Tibial nerve (tissue), 4 donors: ENCODE data around the gene C6orf89. TPM values are rescaled to one million over a fixed set of nuclear protein-coding genes. Genes with fewer than 3 reads are reported as not detected.

ENCODE experiments used
- DNase-seq, 2 donors: peaks; one replicate each; pipeline ENCODE4 v3.0.0-alpha.2; 2019; ENCODE audit warnings: low spot score in 2 of 2
- H3K27ac ChIP-seq, 4 donors: fragments of 200-600 bp; sonication (generic) in 3 of 4; one replicate each; pipeline ENCODE4 v1.5.1; 2017 to 2019; ENCODE audit warnings: mild to moderate bottlenecking in 1 of 4
- H3K27me3 ChIP-seq, 2 donors: fragments of 200-600 bp; sonication (generic) in 1 of 2; one replicate each; pipeline versions ENCODE4 v1.5.1 to v1.6.0; 2017 to 2019
- H3K36me3 ChIP-seq, 3 donors: fragments of 200-600 bp; sonication (generic); one replicate each; pipeline ENCODE4 v1.5.1; 2018 to 2019
- H3K4me1 ChIP-seq, 4 donors: fragments of 200-600 bp; sonication (generic) in 3 of 4; one replicate each; pipeline ENCODE4 v1.5.1; 2017 to 2019
- H3K4me3 ChIP-seq, 4 donors: fragments of 200-600 bp; sonication (generic) in 3 of 4; one replicate each; pipeline ENCODE4 v1.5.1; 2017 to 2019; ENCODE audit warnings: mild to moderate bottlenecking in 1 of 4, moderate library complexity in 1 of 4
- H3K9me3 ChIP-seq, 4 donors: fragments of 200-600 bp; sonication (generic) in 3 of 4; one replicate each; pipeline ENCODE4 v1.5.1; 2017 to 2019
- EP300 ChIP-seq, 2 donors: sonication (generic); formaldehyde crosslinking; IDR thresholded peaks; one replicate each; pipeline ENCODE4 v1.6.1; 2017; ENCODE audit warnings: antibody characterized with exemption in 2 of 2, mild to moderate bottlenecking in 1 of 2
- POLR2A ChIP-seq, 2 donors: fragments of 450-650 bp; IDR thresholded peaks; one replicate each; pipeline ENCODE4 v1.6.1; 2017; ENCODE audit warnings: antibody characterized with exemption in 2 of 2, mild to moderate bottlenecking in 2 of 2, moderate library complexity in 2 of 2
- WGBS, 2 donors: methylation state at CpG; one replicate each; pipeline ENCODE4 v1.1.5; 2018; 5-methylcytosine and 5-hydroxymethylcytosine counted together
- total RNA-seq, 4 donors: library from RNA; depleted of rRNA; stranded (reverse); fragments of >200 nt; gene quantifications; one replicate each; pipeline ENCODE4 v1.1.0, GENCODE V29; 2016
- TF ChIP-seq, protein P1 (sequence below), 5 experiments: fragments of 200-600 bp in 3 of 5; fragments of 450-650 bp in 2 of 5; sonication (generic) in 3 of 5; IDR thresholded peaks; one replicate each; pipeline ENCODE4 v1.5.1; 2016 to 2019; ENCODE audit warnings: antibody characterized with exemption in 5 of 5, mild to moderate bottlenecking in 3 of 5, moderate library complexity in 2 of 5

Gene C6orf89
- total RNA-seq, 4 donors from 2014 or later, result 41.1 to 57.9 (median 52.3) TPM

DNA sequence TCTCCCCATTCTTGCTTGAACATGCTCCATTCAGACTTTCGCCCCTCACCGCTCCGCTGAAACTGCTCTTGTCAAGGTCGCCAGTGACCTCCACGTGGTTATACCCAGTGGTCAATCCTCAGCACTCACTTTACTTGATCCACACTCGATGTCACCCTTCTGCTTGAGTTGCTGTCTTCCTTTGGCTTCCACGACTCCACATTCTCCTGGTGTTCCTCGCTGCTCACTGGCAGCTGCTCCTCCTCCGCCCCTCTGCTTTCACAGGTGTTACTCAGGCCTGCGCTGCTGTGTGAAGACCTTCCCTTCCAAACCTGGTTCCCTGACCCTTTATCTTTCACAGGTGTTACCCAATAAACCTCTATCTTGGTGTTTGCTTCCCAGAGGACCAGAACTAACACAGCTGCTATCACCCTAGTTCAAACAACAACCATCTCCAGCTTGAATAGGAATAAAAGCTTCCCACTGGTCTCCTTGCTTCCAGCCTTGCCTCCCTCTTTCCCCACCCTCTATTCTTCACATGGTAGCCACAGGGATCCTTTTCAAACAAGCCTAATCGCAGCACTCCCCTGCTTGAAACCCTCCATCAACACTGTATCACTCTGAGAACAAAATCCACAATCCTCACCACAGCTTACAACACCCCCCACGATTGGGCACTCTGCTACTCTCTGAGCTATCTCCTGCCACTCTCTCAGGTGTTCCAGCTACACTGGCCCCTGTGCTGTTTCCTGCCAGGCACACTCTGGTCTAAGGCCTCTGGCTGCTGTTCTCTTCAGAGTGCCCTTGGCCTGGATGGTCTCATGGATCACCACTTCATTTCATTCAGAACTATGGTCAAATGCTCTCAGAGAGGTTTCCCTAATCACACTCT lies 21.8 kb upstream of the C6orf89 start:
- H3K36me3 ChIP-seq, result peaks cover 0 to 62% (median 0%) of the 10 kb centered on the region in 3 donors
- H3K27me3 ChIP-seq, result no peaks in the 10 kb centered on the region
- no peak overlapping the region for H3K27ac ChIP-seq
- no peaks in the 10 kb centered on the region for H3K9me3 ChIP-seq
- DNase-seq, result no peak
- no peak overlapping the region for H3K4me3 ChIP-seq
- H3K4me1 ChIP-seq, result peaks cover 0 to 4% (median 0%) of the 10 kb centered on the region in 4 donors
- no peak for TF ChIP-seq EP300 (IDR thresholded peaks at IDR 0.05)
- TF ChIP-seq POLR2A (IDR thresholded peaks at IDR 0.05), result no peak
- TF ChIP-seq, protein P1, sequence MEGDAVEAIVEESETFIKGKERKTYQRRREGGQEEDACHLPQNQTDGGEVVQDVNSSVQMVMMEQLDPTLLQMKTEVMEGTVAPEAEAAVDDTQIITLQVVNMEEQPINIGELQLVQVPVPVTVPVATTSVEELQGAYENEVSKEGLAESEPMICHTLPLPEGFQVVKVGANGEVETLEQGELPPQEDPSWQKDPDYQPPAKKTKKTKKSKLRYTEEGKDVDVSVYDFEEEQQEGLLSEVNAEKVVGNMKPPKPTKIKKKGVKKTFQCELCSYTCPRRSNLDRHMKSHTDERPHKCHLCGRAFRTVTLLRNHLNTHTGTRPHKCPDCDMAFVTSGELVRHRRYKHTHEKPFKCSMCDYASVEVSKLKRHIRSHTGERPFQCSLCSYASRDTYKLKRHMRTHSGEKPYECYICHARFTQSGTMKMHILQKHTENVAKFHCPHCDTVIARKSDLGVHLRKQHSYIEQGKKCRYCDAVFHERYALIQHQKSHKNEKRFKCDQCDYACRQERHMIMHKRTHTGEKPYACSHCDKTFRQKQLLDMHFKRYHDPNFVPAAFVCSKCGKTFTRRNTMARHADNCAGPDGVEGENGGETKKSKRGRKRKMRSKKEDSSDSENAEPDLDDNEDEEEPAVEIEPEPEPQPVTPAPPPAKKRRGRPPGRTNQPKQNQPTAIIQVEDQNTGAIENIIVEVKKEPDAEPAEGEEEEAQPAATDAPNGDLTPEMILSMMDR (IDR thresholded peaks at IDR 0.05), result no peak
- 82 to 84% methylated on average over 12 of the region's 12 CpGs for WGBS, 2 donors

DNA sequence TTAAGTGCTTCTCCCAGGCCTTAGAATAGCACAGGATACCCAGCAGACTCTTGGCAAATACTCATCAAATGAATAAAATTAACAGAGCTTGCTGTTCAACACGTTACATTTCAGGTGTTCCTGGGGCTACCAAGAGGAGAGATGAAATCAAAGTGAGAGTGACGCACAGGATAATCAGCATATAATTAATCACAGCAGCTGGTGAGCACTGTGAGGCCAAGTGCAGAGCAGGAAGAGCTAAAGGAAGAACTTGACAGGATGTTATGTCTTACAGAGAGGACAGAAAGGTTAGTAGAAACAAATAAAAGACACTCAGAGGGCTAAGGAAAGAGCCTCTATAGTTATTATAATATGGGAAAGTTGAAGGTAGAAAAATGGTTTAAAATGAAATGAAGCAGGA lies 19.9 kb upstream of the C6orf89 start:
- H3K27me3 ChIP-seq, result no peaks in the 10 kb centered on the region
- TF ChIP-seq POLR2A (IDR thresholded peaks at IDR 0.05), result no peak
- no peak for TF ChIP-seq EP300 (IDR thresholded peaks at IDR 0.05)
- TF ChIP-seq, protein P1 (IDR thresholded peaks at IDR 0.05), result no peak
- H3K27ac ChIP-seq, result no peak overlapping the region
- 74 to 83% methylated on average over 2 of the region's 2 CpGs for WGBS, 2 donors
- H3K4me3 ChIP-seq, result no peak overlapping the region
- H3K4me1 ChIP-seq, result peaks cover 0 to 4% (median 0%) of the 10 kb centered on the region in 4 donors
- H3K9me3 ChIP-seq, result no peaks in the 10 kb centered on the region
- DNase-seq, result no peak
- peaks cover 0 to 75% (median 0%) of the 10 kb centered on the region in 3 donors for H3K36me3 ChIP-seq

DNA sequence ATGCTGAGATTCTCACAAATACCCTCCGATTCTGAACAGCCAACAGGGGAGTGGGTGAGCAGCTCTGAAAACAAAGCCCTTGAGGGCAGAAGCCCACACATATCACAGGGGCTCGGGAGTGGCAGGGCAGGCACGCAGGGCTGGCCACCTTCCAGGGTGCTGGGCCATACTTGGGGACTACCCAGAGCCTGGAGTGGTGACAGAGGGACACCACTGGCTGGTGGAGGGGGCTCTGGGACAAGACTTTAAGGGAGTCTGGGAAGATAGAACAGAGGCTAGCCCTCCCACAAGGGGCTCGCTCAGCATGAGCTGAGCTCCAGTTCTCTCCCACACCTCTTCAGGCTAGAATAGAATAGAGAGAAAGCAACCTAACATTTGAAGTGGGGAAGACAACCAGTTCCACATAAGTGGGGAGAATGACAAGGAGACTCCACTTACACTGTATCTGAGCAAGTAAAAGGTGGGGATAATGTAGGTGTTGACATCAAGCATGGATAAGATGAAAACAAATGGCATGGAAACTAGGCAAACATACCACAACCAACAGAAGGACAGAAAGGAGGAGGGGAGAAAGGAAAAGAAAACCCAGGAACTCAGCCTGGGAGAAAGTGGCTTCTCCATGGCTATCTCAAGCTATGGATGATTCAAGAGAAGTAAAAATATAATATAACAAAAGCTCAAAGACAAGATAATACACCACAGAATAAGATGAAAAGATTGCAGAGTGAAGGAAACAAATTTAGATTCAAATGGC lies 18.1 kb upstream of the C6orf89 start:
- peaks cover 0 to 5% (median 0%) of the 10 kb centered on the region in 4 donors for H3K4me1 ChIP-seq
- WGBS, 2 donors, result 50 to 54% methylated on average over 4 of the region's 4 CpGs
- peaks cover 0 to 72% (median 0%) of the 10 kb centered on the region in 3 donors for H3K36me3 ChIP-seq
- no peaks in the 10 kb centered on the region for H3K27me3 ChIP-seq
- no peak overlapping the region for H3K27ac ChIP-seq
- H3K9me3 ChIP-seq, result no peaks in the 10 kb centered on the region
- H3K4me3 ChIP-seq, result no peak overlapping the region
- TF ChIP-seq, protein P1 (IDR thresholded peaks at IDR 0.05), result no peak
- TF ChIP-seq EP300 (IDR thresholded peaks at IDR 0.05) (no peak), POLR2A (IDR thresholded peaks at IDR 0.05) (no peak)
- no peak for DNase-seq

DNA sequence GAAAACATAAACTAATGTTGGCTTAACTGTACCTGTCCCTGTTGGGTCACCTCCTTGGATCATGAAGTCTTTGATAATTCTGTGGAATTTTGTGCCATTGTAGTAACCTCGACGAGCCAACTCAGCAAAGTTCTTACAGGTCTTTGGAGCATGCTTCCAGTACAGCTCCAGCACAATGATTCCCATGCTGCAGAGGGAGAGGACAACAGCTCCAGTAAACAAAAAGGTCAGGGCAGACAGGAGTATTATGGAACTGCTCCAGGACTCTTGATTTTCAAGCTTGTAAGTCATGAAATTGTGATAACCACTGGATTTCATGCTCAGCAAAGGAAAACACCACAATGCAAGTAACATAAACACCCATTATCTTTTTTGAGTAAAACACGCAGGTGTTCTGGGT lies 14.1 kb upstream of the C6orf89 start:
- 86 to 94% methylated on average over 3 of the region's 3 CpGs for WGBS, 2 donors

More for the DNA sequence above, 14.1 kb upstream of the C6orf89 start:
- H3K27me3 ChIP-seq, result no peaks in the 10 kb centered on the region
- H3K9me3 ChIP-seq, result no peaks in the 10 kb centered on the region
- no peak overlapping the region for H3K27ac ChIP-seq
- DNase-seq, result no peak
- no peak overlapping the region for H3K4me3 ChIP-seq
- H3K4me1 ChIP-seq, result peaks cover 0 to 27% (median 3%) of the 10 kb centered on the region in 4 donors
- no peak for TF ChIP-seq EP300 (IDR thresholded peaks at IDR 0.05)
- no peak for TF ChIP-seq POLR2A (IDR thresholded peaks at IDR 0.05)
- TF ChIP-seq, protein P1 (IDR thresholded peaks at IDR 0.05), result no peak
- peaks cover 0 to 40% (median 0%) of the 10 kb centered on the region in 3 donors for H3K36me3 ChIP-seq
